Epithelial cell of esophagus (primary cell): ENCODE measurements around the gene LBHD1.
A peak's percentile ranks its signal among the peaks of the same experiment; 100 is the strongest.

Source experiments
- DNase-seq: peaks from one replicate; pipeline ENCODE4 v3.0.0; 2010; ENCODE audit warnings: low read depth
- H3K4me3 ChIP-seq: 2 replicates; pipeline ENCODE4 v1.5.1; 2011; ENCODE audit warnings: mild to moderate bottlenecking, low read length, control low read depth
- TF ChIP-seq, protein P1 (sequence below): IDR thresholded peaks from 2 replicates; pipeline ENCODE4 v1.5.1; 2011; ENCODE audit warnings: low read depth, mild to moderate bottlenecking, low read length, control low read depth, inconsistent platforms; ENCODE audit not compliant: insufficient read depth; ENCODE audit errors: missing control alignments

LBHD1 gene

DNA sequence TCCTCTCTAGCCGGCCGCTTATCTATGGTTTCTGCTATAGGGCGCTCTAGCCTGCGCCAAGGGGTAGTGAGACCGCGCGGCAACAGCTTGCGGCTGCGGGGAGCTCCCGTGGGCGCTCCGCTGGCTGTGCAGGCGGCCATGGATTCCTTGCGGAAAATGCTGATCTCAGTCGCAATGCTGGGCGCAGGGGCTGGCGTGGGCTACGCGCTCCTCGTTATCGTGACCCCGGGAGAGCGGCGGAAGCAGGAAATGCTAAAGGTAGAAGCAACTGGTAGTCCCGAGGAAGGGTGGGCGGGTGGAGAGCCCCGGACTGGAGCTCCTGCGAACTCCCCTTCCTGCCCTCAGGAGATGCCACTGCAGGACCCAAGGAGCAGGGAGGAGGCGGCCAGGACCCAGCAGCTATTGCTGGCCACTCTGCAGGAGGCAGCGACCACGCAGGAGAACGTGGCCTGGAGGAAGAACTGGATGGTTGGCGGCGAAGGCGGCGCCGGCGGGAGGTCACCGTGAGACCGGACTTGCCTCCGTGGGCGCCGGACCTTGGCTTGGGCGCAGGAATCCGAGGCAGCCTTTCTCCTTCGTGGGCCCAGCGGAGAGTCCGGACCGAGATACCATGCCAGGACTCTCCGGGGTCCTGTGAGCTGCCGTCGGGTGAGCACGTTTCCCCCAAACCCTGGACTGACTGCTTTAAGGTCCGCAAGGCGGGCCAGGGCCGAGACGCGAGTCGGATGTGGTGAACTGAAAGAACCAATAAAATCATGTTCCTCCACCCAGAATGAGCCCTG is at the start of gene LBHD1, which contains the start of gene UQCC3:
Gene LBHD1, minus strand, starts transcription at position 660 of the 782 bp plus-strand sequence. CDS start 2,236 bp downstream, outside the sequence.
Gene UQCC3, plus strand, starts transcription at position 66 of the 782 bp plus-strand sequence. Its CDS starts 73 bp downstream, at position 139.
- DNase-seq, result peak; percentile 90
- TF ChIP-seq, protein P1, sequence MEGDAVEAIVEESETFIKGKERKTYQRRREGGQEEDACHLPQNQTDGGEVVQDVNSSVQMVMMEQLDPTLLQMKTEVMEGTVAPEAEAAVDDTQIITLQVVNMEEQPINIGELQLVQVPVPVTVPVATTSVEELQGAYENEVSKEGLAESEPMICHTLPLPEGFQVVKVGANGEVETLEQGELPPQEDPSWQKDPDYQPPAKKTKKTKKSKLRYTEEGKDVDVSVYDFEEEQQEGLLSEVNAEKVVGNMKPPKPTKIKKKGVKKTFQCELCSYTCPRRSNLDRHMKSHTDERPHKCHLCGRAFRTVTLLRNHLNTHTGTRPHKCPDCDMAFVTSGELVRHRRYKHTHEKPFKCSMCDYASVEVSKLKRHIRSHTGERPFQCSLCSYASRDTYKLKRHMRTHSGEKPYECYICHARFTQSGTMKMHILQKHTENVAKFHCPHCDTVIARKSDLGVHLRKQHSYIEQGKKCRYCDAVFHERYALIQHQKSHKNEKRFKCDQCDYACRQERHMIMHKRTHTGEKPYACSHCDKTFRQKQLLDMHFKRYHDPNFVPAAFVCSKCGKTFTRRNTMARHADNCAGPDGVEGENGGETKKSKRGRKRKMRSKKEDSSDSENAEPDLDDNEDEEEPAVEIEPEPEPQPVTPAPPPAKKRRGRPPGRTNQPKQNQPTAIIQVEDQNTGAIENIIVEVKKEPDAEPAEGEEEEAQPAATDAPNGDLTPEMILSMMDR, result no peak

DNA sequence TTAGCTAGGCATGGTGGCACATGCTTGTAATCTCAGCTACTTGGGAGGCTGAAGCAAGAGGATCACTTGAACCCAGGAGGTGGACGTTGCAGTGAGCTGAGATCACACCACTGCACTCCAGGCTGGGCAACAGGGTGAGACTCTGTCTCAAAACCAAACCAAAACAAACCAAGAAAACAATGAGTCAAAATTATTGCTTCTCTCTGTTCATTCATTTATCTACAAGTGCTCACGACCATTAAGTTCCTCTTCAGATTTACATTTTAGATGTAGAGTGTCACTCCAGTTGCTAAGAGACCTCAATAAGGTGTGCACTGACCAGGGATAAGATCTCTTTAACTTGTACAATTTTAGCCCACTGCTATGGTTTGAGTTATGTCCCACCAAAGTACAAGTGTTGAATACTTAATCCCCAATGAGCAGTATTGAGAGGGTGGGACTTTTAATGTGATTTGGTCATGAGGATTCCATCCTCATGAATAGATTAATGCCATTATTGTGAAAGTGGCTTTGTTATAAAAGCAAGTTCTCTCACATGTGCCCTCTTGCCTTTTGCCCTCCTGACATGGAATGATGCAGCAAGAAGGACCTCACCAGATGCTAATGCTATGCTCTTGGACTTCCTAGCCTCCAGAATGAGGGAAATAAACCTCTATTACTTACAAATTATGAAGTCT is 47.4 kb upstream of the LBHD1 start:
- DNase-seq, result no peak

More for the DNA sequence above, at the start of gene LBHD1, which contains the start of gene UQCC3:
- peak within 1 kb of the TSS; percentile 89 for H3K4me3 ChIP-seq

DNA sequence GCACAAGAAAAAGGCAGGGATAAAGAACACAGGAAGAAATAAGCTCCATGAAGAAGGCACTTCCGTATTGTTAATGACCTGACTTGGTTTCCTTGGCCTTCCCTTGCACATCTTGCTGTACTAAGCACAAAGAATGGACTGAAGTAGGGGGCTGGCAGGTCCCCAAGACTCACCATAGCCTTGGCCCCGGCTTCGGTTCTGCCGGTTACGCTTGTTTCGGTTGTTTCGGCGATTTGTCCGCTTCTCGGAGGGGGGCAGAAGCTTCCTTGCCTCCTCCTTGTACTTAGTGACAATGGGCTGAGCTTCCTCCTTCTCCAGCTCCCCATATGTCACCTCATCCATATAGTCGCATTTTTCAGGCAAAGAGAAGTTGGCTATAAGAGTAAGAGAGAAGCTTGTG is 44.7 kb upstream of the LBHD1 start:
- TF ChIP-seq, protein P1, result no peak
- no peak overlapping the region for H3K4me3 ChIP-seq
- no peak for DNase-seq

More for the DNA sequence above, 47.4 kb upstream of the LBHD1 start:
- no peak overlapping the region for H3K4me3 ChIP-seq
- TF ChIP-seq, protein P1, result no peak

DNA sequence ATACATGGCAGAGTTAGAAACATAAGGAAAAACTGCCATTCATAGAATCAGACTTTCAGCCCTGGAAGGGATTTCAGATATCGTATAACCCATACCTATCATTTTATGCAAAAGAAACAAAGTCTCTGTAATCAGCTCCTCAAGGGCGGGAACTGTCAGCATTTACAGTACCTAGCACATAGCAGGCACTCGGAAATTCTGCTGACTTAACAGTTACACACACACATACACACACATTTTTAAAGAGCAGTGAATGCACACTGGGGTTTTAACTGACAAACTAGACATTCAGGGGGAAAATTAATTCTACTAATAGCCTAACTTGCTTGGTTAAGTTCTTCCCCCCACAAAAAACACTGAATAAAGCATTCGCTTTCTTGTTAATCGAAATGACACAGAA is 44.1 kb upstream of the LBHD1 start:
- H3K4me3 ChIP-seq, result no peak overlapping the region
- TF ChIP-seq, protein P1, result no peak
- DNase-seq, result no peak

DNA sequence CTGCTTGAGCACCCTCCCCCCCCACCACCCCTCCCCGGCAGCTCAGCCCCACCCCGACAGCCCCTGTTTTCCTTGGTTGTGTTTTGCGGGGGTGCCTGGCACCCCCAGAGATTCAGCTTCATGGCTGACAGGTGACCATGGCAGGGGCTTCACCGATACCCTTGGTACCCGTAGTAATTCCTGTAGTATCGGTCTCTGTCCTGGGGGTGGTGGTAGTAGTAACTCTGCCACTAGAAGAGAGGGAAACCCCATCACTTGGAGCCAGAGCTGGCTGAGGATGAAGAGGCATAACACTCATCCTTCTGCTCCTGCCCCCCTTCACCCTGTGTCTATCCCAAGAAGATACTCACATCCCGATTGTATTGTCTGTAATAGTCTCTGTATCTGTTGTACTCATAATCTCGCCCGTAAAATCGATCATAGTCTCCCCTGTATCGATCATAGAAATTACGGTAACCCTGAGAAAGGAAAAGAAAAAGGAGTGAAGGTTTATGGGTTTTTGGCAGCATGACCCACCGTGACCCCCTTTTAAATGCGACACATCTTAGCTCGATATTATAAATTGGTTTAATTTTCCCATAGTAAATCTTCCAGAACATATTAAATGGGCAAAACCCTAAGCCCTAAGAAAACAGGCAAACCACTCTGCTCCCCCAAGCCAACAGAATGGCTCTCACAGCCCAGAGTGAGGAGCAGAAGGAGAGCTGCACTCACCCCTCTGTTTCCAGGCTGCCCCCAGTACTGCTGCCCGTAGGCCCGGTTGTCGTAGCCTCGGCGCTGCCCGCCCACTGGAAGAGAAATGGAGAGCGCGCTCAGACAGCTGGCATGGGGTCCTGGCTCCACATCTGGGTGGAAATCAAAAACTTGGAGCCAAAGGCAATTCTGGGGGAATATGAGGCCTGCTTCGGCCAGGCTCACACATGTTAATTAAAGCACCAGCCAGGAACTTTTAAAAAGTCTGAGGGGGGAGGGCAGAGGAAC is 43.4 kb upstream of the LBHD1 start:
- no peak for DNase-seq
- TF ChIP-seq, protein P1, result no peak
- no peak overlapping the region for H3K4me3 ChIP-seq

DNA sequence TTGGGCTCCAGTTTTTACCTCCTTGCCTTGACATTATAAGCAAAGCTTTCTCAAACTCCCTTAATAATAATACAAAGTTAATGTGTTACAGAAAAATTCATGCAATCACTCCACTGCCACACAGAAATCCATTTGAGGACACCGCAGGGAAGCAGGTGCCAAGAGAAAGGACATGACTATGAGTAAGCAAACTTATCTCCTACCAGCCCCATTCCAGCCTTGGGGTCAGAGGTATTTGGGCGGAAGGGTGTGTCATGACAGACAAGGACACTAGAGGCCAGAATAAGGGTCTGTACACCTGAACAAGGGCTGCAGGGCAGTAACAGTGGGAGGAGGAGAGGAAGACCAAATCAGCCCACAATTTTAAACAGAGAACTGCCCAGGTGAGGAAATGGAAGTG is 41.3 kb upstream of the LBHD1 start:
- no peak for DNase-seq
- H3K4me3 ChIP-seq, result no peak overlapping the region
- TF ChIP-seq, protein P1, result no peak
